ENCODE measurements around the gene TPGS1. TPM values are rescaled to one million over a fixed set of nuclear protein-coding genes. Genes with fewer than 3 reads are reported as not detected.

The TPGS1 gene
- total and polyA plus RNA-seq, 2 donors (not counting 1 experiment from before 2014, with no cell fraction given), result 8.1 to 33.8 TPM

DNA sequence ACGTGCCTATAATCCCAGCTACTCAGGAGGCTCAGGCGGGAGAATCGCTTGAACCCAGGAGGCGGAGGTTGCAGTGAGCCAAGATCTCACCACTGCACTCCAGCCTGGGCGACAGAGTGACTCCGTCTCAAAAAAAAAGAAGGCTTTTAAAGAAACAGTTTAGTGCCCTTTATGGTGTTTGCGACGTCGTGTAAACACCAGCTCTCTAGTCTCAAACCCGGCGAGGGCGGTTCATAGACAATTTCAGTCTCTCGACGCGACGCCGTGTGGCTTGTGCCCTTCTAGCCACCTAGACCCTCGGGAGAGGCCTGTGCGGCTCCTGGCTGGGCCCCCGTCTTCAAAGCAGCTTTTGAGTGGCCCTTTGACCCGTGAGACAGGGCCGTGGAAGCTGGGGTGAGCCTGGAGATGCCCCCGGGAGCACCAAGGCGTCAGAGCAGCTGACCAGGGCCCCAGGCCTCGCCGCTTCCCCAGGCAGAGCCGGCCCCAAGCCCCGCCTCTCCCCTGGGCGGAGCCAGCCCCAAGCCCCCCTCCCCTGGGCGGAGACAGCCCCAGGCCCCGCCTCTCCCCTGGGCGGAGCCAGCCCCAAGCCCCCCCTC, 16.1 kb upstream of the TPGS1 start:
- Mint-ChIP-seq H3K27me3 (peaks cover 2% of the 10 kb centered on the region), H3K9me3 (ENCODE audit: insufficient read depth) (no peaks in the 10 kb centered on the region), H3K4me3 (no peak overlapping the region), H3K4me1 (peaks cover 2% of the 10 kb centered on the region), H3K27ac (no peak overlapping the region)
- Histone ChIP-seq H3K27me3 (replicated peaks in 1 of 4; ENCODE audit: control extremely low read depth in 1 of 4, control insufficient read depth in 3 of 4, insufficient read depth in 4 of 4, low read length in 3 of 4) (peaks cover 0 to 22% (median 7%) of the 10 kb centered on the region in 4 experiments), H3K9ac (ENCODE audit: low read length) (no peak overlapping the region), H3K27ac (ENCODE audit: low read length in 2 of 2) (no peak overlapping the region), H4K20me1 (ENCODE audit: control insufficient read depth, insufficient read depth, low read length, poor library complexity, severe bottlenecking) (no peaks in the 10 kb centered on the region), H3K4me3 (ENCODE audit: control extremely low read depth in 1 of 5, extremely low read depth in 1 of 5, insufficient read depth in 1 of 5, low read depth in 2 of 5, low read length in 4 of 5) (no peak overlapping the region), H3K4me1 (ENCODE audit: control insufficient read depth in 2 of 2, insufficient read depth in 2 of 2, low read length in 2 of 2) (peaks cover 5 to 20% of the 10 kb centered on the region in 2 donors), H3K4me2 (replicated peaks; ENCODE audit: low read depth, low read length, poor library complexity, severe bottlenecking) (no peak overlapping the region), H3K36me3 (replicated peaks in 1 of 2; ENCODE audit: control extremely low read depth in 1 of 2, control insufficient read depth in 1 of 2, extremely low read depth in 1 of 2, insufficient read depth in 2 of 2, low read length in 1 of 2) (no peaks in the 10 kb centered on the region), H3K79me2 (ENCODE audit: control insufficient read depth, insufficient read depth, low read length) (no peaks in the 10 kb centered on the region), H2AFZ (ENCODE audit: insufficient read depth, low read depth, low read length, poor library complexity, severe bottlenecking) (no peak overlapping the region), H3K9me3 (ENCODE audit: control extremely low read depth in 1 of 3, control insufficient read depth in 2 of 3, insufficient read depth in 1 of 3, low read length in 2 of 3) (peaks cover 0 to 25% (median 0%) of the 10 kb centered on the region in 3 donors)
- POLR2A ChIA-PET, result no interaction called here
- no peak for TF ChIP-seq EZH2 (IDR thresholded peaks at IDR 0.05; ENCODE audit: borderline replicate concordance, insufficient read depth, low read depth, low read length, poor library complexity, severe bottlenecking)
- 89% methylated on average over 26 of the region's 32 CpGs for WGBS (ENCODE audit: insufficient coverage)
- intact Hi-C loops (cut with micrococcal nuclease), result no loop called here
- CTCF ChIA-PET, result interaction anchor here (0.7 to 2.2 kb wide), 2 partner anchors 15 to 19 kb away, joined by 4 to 15 read pairs; no protein-coding TSS in a partner anchor
- ATAC-seq (ENCODE audit: low read depth) (no peak), DNase-seq (no peak)

DNA sequence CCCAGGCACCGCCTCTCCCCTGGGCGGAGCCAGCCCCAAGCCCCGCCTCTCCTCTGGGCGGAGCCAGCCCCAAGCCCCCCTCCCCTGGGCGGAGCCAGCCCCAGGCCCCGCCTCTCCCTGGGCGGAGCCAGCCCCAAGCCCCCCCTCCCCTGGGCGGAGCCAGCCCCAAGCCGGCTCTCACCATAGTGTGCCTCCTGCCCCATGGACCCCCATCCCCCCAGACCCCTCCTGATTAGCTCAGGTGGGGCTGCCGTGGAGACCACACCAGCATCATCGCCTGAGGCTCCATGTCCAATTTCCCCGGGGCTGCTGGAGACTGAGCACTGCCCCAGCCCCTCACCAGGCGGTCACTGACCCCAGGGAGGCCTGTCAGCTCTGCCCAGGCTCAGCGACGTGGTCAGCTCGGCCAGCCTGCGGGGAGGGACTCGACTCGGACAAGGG, 15.2 kb upstream of the TPGS1 start:
- peak; percentile 49 for DNase-seq
- ChIA-PET POLR2A (no interaction called here), CTCF (interaction anchor here (2.2 kb wide), 1 partner anchor 14 kb away, joined by 15 read pairs; no protein-coding TSS in a partner anchor)
- Histone ChIP-seq H2AFZ (ENCODE audit: insufficient read depth, low read depth, low read length, poor library complexity, severe bottlenecking) (no peak overlapping the region), H3K4me3 (ENCODE audit: control extremely low read depth in 1 of 5, extremely low read depth in 1 of 5, insufficient read depth in 1 of 5, low read depth in 2 of 5, low read length in 4 of 5) (no peak overlapping the region), H3K27ac (ENCODE audit: low read length in 2 of 2) (no peak overlapping the region), H3K79me2 (ENCODE audit: control insufficient read depth, insufficient read depth, low read length) (no peaks in the 10 kb centered on the region), H4K20me1 (ENCODE audit: control insufficient read depth, insufficient read depth, low read length, poor library complexity, severe bottlenecking) (no peaks in the 10 kb centered on the region), H3K9me3 (ENCODE audit: control extremely low read depth in 1 of 3, control insufficient read depth in 2 of 3, insufficient read depth in 1 of 3, low read length in 2 of 3) (peaks cover 0 to 23% (median 0%) of the 10 kb centered on the region in 3 donors), H3K36me3 (replicated peaks in 1 of 2; ENCODE audit: control extremely low read depth in 1 of 2, control insufficient read depth in 1 of 2, extremely low read depth in 1 of 2, insufficient read depth in 2 of 2, low read length in 1 of 2) (no peaks in the 10 kb centered on the region), H3K4me2 (replicated peaks; ENCODE audit: low read depth, low read length, poor library complexity, severe bottlenecking) (no peak overlapping the region), H3K4me1 (ENCODE audit: control insufficient read depth in 2 of 2, insufficient read depth in 2 of 2, low read length in 2 of 2) (peaks cover 6 to 20% of the 10 kb centered on the region in 2 donors), H3K27me3 (replicated peaks in 1 of 4; ENCODE audit: control extremely low read depth in 1 of 4, control insufficient read depth in 3 of 4, insufficient read depth in 4 of 4, low read length in 3 of 4) (peaks cover 0 to 24% (median 8%) of the 10 kb centered on the region in 4 experiments), H3K9ac (ENCODE audit: low read length) (no peak overlapping the region)
- TF ChIP-seq EZH2 (IDR thresholded peaks at IDR 0.05; ENCODE audit: borderline replicate concordance, insufficient read depth, low read depth, low read length, poor library complexity, severe bottlenecking), result no peak
- TF ChIP-seq, protein P1, sequence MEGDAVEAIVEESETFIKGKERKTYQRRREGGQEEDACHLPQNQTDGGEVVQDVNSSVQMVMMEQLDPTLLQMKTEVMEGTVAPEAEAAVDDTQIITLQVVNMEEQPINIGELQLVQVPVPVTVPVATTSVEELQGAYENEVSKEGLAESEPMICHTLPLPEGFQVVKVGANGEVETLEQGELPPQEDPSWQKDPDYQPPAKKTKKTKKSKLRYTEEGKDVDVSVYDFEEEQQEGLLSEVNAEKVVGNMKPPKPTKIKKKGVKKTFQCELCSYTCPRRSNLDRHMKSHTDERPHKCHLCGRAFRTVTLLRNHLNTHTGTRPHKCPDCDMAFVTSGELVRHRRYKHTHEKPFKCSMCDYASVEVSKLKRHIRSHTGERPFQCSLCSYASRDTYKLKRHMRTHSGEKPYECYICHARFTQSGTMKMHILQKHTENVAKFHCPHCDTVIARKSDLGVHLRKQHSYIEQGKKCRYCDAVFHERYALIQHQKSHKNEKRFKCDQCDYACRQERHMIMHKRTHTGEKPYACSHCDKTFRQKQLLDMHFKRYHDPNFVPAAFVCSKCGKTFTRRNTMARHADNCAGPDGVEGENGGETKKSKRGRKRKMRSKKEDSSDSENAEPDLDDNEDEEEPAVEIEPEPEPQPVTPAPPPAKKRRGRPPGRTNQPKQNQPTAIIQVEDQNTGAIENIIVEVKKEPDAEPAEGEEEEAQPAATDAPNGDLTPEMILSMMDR (IDR thresholded peaks at IDR 0.05), result no peak
- no peak overlapping the region for H3K27ac Mint-ChIP-seq
- H3K9me3 Mint-ChIP-seq (ENCODE audit: insufficient read depth), result no peaks in the 10 kb centered on the region
- H3K4me3 Mint-ChIP-seq, result no peak overlapping the region
- intact Hi-C loops (cut with micrococcal nuclease), result no loop called here
- WGBS (ENCODE audit: insufficient coverage), result 83% methylated on average over 3 of the region's 19 CpGs
- H3K4me1 Mint-ChIP-seq, result peaks cover 2% of the 10 kb centered on the region
- H3K27me3 Mint-ChIP-seq, result no peaks in the 10 kb centered on the region
- no peak for ATAC-seq (ENCODE audit: low read depth)
